Measurements from ENCODE around the gene TMCC2.
"Not testable (repeated sequence)": the region's sequence is repeated elsewhere in the genome, so short reads cannot be mapped to it uniquely, and the experiment has no call there.

Gene TMCC2

DNA sequence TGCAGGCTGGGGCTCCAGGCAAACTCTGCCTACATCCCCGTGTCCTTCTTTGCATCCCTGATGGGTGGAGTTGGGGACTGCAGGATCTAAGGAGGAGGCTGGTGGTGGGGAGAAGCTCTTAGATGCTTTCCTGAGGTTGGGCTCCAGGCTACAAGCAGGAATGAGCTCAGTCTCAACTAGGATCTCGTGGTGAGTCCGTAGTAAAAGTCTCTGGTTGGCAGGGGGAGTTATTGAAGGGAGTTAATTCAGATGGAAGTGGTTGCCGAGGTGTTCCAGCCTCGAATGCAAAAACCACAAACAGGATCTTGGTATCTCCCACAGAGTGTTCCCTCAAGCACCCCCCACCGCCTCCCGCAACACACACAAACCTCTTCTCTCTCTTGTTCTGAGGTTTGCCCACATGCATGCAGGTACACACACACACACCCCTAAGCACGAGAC is 35.0 kb downstream of the TMCC2 start:
- no peak for DNase-seq

DNA sequence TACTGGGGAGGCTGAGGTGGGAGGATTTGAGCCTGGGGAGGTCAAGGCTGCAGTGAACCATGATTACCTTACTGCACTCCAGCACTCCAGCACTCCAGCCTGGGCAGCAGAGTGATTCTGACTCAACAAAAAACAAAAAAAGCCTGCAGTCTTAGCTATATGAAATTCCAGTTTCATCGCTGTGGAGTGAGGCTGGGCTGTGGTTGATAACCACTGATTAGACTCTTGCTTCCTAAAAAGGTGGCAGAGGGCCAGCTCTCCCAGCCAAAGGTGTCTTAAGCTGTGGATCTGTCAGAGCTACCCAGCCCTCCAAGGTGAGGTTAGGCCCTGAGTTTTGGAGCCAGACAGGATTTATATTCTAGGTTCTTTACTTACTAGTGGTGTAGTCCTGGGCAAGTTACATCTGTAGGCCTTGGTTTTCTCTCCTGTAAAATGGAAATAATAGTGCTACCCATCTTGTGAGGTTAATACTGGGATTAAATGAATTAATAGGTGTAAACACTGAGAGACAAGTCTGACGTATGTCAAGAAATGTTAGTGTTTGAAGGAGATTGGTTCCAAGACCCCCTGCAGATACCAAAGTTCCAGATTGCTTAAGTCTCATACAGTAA is 35.9 kb downstream of the TMCC2 start:
- no peak for DNase-seq

DNA sequence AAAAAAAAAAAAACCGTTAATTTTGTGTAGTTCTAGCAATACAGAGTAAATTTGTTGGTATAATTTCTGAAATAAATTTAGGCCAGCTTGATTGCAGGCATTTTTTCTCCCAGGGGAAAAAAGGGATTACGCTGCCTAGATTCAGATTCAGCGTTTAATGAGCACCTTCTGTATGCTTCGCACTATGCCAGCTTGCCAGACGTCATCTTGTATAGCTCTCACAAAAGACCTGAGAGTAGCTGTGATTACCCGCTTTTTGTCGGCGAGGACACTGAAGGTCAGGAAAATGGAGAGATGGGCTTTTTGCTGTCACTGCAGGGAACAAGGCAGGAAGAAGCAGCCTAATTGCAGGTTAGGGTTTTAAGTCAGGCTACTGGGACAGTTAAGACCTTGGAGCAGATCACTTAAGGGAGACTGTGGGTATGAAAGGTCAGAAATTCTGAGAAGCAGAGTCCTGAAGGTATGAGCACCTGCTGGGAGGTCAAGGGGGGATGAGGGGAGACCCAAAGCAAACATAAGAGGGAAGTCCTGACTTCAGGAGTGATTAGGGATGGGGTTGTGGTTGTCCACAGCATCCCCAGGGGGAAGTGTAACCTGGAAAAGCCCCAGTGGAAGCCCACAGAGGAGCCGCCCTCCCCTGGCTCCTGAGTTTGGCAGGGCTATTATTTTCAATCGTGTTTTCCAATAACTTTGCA is 39.0 kb downstream of the TMCC2 start:
- no peak for DNase-seq

DNA sequence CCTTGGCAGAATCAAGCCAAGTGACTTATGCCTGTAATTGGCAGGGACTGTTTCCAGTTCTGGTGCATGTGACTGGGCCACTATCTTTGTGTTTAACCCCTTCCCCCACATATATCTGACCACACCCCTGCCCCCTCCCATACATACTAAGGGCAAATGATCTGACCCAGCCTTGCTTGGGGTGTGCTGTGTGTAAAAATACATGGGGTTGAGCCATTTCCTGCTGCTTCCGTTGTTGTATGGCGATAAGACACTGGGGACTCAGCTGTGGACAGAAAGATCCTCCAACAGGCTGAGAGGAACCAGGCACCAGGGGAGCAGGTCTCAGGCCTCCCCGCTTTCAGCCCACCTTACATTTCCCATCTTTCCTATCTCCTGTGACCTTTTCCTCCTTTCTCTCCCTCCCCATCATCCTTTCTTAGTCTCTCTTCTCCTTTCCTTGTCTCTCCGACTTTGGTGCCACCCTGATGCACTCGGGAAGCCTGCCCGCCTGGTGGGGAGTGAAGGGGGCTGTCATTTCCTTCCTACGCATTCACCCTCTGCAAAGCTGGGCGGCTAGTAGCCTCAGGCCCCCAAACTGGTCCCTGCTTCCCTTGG is 39.7 kb downstream of the TMCC2 start:
- no peak for DNase-seq

DNA sequence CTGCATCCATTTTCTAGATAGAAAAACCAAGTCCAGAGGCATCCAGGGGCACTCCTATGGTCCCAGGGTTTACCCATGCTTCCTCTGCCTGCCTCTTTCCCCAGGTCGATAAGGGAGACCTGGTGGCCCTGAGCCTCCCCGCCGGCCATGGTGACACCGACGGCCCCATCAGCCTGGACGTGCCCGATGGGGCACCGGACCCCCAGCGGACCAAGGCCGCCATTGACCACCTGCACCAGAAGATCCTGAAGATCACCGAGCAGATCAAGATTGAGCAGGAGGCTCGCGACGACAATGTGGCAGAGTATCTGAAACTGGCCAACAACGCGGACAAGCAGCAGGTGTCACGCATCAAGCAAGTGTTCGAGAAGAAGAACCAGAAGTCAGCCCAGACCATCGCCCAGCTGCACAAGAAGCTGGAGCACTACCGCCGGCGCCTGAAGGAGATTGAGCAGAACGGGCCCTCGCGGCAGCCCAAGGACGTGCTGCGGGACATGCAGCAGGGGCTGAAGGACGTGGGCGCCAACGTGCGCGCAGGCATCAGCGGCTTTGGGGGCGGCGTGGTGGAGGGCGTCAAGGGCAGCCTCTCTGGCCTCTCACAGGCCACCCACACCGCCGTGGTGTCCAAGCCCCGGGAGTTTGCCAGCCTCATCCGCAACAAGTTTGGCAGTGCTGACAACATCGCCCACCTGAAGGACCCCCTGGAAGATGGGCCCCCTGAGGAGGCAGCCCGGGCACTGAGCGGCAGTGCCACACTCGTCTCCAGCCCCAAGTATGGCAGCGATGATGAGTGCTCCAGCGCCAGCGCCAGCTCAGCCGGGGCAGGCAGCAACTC is 41.3 kb downstream of the TMCC2 start:
- no peak for DNase-seq

DNA sequence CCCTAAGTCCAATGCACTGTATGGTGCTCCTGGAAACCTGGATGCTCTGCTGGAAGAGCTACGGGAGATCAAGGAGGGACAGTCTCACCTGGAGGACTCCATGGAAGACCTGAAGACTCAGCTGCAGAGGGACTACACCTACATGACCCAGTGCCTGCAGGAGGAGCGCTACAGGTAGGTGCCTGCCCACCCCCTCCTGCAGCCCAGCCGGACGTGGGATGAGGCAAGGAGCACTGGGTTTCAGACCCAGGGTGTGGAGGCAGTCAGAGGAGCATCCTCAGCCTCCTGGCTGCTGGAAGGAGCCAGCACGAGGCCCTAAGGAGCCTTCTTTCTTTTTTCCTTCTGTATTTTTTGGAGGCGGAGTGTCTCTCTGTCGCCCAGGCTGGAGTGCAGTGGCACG is 42.0 kb downstream of the TMCC2 start:
- no peak for DNase-seq

DNA sequence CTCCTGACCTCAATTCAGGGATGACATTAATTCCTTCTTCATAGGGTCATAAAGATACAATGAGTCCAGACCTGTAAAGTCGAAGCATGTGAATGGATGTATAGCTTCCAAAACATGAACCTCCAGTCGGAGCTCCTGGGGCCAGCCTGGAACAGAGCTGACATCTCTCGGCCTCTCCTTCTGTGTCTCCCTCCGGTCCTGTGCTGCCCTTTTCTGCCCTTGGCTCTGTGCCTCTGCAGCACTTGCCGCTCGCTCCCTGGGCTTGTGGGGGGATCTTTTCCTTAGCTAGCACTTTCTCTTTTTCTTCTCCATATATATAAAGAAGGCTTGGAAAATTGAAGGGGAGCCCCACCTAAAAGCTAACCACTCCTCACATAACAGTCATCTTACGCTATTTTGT is 42.5 kb downstream of the TMCC2 start:
- no peak for DNase-seq

DNA sequence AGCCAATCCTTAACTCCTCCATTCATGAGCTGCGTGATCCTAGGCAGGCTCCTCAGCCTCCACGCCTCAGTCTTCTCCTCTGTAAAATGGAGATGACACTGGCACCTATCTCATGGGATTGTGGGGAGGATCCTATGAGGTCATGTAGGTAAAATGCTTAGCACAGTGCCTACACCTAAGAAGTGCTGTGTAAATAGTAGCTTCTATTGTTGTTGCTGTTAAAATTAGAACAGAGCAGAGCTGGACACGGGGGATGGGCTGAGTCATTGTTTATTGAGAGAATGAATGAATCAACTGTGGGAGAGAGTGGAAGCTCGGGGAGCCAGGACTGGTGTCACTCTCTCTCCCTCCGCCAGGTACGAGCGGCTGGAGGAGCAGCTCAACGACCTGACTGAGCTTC is 43.0 kb downstream of the TMCC2 start:
- no peak for DNase-seq

DNA sequence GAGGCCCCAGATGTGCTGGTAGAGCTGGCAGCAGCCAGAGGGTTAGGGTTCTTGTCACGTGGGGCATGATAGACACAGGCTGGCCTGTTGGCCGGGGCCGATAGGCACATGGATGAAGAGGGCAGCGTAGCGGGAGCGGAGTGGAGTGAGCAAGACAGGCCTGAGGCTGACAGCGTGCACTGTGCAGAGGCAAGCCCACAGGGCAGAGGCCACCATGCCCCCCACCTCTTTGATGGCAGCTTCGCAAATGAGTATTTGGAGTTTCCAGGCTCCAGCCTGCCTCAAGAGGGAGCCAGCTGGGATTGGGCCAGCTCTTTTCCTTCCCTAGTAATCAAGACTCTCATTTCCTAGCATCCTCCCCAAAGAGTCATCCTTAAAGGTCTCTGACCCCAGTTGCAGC is 43.5 kb downstream of the TMCC2 start:
- DNase-seq, result no peak

DNA sequence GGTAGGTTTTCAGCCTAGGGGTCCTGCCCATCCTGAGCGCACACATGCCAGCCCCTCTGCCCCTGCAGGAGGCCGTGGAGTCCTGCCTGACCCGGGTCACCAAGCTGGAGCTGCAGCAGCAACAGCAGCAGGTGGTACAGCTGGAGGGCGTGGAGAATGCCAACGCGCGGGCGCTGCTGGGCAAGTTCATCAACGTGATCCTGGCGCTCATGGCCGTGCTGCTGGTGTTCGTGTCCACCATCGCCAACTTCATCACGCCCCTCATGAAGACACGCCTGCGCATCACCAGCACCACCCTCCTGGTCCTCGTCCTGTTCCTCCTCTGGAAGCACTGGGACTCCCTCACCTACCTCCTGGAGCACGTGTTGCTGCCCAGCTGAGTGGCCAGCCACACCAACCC is 44.0 kb downstream of the TMCC2 start:
- DNase-seq, result no peak

DNA sequence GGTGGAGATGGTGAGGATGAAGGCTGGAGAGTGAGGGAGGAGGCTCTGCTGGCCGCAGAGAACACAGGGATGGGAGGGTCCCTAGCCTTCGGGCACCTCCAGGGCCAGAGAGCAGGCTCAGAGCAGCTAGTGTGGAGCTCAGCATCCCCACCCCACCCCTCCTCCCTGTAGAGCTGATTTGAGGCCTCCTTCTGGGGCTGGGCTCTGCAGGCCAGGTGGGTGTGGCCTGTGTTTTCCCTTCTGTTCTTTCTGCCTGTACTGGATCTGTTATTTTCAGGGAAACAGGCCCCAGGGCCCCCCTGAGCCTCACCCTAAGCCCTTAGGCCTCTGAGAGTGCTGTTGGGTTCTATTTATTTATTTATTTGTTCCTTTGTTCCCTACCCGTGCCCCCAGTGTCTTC is 44.8 kb downstream of the TMCC2 start:
- DNase-seq, result no peak

DNA sequence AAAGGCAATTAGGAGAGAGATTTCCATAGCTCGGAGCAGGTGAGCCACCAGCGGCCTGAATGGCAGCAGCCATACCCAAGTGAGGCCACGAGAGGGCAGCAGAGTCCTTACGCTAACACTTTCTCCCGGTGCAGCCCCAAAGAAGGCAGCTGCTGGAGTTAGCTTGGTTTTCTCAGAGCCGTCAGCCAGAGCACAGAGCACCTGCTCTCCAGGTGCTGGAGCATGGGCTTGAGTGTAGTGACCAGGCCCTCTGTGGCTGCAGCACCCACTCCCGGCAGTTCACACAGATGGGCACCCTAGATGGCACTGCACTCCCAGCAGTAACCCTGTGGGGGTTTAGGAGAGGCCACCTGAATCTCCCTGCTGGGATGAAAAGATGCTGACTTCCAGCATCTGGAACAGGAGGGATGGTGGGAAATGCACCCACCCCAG is 45.8 kb downstream of the TMCC2 start:
- peak; percentile 68 for DNase-seq

DNA sequence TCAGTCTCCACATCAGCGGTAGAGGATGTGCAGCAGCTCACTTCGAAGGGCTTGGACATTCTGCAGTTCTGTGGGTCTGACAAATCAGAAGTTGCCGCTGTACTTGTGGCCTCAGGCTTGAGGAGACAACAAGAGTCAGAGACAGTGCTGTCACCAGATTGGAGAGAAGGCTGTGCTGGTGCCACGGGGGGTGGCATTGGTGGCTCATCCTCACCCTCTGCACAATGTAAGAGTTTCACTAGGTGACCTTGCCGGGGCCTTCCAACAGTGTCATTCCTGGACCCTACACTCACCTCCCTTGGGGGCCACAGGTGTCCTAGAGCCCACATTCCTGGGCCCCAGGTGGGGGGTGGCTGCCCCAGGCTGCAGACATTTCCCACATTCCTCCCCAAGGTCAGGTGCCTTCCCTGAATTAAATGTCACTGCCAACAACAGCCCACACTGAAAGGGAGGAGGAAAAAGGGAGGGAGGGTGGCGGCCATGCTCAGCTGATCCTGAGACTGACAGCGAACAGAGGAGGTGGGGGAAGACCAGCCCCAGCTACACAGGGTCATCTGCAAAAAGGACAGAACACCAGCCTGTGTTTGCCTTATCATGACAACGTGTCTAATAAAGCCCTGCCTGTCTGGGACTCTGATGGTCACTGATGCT is 46.4 kb downstream of the TMCC2 start:
- no peak for DNase-seq

DNA sequence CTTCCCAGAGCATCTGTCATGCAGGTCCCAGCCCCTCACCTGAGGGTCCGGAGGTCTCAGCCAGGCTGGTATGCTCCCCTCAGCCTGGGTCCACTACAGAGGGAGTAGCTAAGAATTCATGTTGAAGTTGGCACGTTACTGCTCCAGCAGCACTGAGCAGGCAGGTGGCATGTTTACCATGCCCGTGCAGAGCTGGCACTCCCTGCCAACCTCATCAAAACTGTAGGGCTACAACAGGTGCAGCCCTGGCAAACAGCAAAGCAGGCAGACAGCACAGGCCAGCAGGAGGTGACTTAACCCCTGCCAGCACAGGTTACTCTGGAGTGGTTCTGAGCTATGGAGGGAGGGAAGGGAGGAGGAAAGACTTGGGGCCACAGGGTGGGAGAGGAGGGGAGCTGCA is 47.4 kb downstream of the TMCC2 start:
- DNase-seq, result peak; percentile 87

DNA sequence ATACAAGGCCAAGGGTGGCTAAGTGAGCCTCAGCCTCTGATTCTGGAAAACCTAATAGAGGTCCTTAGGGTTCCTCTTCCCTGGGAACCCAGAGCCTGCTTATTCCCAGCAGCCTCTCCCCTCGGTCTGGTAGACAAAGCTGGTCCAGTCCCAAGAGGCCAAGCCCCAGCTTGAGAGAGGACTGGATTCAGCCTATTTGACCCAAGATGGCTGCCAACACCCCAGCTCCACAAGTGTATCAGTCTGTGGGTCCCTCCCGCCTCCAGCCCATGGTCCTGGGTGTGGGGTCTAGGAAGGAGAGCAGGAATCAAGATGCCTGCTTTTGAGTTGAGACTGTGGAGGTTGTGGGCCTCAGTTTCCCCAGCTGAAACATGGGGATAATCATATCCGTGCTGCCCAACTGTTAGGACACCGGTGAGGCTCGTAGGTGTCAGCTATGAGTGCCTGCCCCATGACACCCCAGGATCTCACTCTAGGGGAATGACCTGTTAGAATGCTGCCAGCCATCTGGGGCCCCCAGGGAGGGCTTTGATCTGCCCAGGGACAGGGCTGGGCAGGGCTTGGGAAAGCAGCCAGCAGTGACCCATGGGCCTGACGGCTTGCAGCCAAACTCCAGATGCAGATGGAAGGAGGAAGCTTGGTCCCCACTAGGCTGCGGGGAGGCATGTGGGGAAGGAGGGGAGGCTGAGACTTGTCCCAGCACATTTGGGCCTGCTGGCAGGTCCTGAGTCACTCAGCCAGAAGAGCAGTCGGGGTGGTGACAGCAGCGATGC is 48.4 kb downstream of the TMCC2 start:
- no peak for DNase-seq

DNA sequence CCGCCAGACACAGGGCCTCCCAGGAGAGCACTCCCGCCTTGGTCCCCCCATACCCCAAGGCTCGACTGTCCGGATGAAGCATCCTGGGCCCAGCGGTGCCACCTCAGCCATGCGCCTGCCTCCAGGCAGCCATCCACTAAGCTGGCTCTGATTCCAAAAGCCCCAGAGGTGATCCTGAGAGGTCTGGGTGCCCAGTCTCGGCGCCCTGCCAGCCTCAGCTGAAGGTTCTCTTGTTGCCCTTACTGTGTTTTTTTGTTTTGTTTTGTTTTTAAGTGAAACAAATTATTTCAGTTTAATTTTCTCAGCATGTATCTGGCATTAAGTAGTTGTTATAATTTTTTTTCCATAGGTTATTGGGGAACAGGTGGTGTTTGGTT is 48.9 kb downstream of the TMCC2 start:
- DNase-seq, result no peak

DNA sequence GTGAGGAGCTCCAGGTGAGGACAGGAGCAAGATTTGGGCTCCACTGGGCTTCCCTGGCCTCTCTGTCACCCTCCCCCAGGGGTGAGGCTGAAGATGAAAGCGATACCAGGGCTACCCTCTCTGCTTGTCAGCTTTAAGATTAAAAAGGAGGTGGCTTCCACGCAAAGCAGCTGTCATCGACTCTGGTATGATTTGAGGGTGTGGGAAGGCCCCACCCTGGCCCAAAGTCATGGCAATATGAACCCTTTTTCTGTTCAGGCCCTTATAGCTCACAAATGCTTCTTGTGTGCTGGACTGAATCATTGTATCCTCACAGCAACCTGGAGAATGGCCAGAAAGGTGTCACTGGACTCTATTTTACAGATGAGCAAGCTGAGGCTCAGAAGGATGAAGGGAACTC is 52.2 kb downstream of the TMCC2 start:
- no peak for DNase-seq

DNA sequence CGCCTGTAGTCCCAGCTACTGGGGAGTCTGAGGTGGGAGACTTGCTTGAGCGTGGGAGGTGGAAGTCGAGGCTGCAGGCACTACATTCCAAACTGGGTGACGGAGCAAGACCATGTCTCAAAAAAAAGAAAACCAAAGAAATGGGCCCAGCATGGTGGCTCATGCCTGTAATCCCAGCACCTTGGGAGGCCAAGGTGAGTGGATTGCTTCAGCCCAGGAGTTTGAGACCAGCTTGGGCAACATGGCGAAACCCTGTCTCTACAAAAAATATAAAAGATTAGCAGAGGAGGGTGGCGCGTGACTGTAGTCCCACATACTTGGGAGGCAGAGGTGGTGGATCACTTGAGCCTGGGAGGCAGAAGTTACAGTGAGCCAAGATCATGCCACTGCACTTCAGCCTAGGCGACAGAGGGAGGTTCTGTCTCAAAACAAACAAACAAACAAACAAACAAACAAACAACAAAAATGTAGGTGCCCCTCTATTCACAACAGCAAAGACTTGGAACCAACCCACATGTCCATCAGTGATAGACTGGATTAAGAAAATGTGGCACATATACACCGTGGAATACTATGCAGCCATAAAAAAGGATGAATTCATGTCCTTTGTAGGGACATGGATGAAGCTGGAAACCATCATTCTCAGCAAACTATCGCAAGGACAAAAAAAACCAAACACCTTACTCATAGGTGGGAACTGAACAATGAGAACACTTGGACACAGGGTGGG is 53.1 kb downstream of the TMCC2 start:
- DNase-seq, result not testable (repeated sequence)

DNA sequence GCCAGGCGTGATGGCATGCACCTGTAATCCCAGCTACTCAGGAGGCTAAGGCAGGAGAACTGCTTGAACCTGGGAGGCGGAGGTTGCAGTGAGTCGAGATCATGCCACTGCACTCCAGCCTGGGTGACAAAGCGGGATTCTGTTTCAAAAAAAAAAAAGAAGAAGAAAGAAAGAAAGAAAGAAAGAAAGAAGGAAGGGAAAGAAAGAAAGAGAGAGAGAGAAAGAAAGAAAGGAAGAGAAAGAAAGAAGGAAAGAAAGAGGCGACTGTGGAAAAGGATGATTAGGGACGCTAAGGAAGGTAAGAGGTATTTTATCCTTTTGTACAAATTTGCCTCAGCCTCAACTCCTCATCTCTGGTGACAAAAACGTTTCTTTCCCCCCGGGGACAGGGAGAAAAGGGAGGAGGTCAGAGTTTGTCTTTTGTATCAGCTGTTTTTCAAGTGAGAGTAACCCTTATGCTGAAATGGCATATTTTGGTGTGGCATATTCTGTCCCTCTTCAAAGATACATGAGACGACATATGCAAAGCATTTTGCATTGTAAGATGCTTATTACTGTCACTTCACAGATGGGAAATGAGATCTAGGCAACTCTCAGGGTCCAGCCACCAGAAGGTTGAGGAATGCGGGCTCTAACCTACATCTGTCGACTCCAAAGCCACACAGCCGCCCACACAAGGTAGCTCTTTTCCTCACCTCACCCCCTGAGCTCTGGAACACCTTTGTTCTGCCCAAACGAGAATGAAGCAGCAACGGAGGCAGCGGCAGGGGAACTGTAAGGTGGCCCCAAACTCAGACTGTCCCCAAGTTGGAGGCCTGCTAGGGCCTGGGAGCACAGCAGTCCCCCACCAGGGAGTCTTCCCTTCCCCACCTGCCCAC is 55.8 kb downstream of the TMCC2 start:
- no peak for DNase-seq

DNA sequence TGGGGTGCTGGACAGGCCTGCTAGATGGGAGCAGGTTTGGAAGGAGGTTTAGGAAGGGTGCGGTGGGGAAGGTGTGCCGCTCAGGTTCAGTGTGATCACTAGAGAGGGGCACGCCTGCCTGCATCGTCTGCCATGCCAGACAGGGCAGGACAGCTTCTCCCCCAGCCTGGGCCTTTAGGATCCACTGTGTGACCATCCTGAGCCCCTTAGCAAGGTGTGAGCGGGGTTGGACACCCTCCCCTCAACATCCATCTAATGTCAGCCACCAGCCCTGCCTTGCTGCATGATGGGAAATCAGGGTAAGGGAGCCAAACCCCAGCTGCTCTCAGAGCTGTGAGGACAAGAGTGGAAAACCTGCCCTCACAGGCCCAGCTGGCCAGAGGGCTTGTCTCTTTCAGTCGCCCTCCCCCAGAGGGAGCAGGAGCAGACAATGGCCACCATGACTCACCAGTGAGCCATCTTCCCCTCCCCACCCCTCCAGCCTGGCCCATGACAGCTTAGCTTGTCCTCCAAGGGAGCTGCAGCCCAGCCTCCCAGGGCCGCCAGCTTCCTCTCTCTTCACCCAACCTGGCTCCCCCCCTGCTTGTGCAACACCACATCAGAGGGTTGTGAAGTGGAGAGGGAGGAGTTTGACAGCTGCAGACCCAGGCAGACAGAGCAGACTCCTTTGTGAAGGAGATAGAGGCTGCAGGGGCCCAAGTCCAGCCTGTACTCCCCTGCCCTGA is 56.8 kb downstream of the TMCC2 start:
- peak; percentile 84 for DNase-seq
